Activated CD4-positive, alpha-beta T cell treated with anti-CD3 and anti-CD28 coated beads, Interleukin-2, amount 10 ng/mL, durations not matched to agents 24 days and 14 days (primary cell): ENCODE measurements around the gene AKAP8L. TPM values are rescaled to one million over a fixed set of nuclear protein-coding genes. Genes with fewer than 3 reads are reported as not detected.
"Not testable (repeated sequence)": the region's sequence is repeated elsewhere in the genome, so short reads cannot be mapped to it uniquely, and the experiment has no call there.

ENCODE experiments used
- DNase-seq: peaks from one replicate; pipeline ENCODE4 v3.0.0; 2022
- H3K27ac Mint-ChIP-seq: one replicate; pipeline ENCODE4 v1.8.0; 2022; ENCODE audit warnings: mild to moderate bottlenecking, mixed read lengths
- H3K27me3 Mint-ChIP-seq: one replicate; pipeline ENCODE4 v1.8.0; 2022; ENCODE audit warnings: mixed read lengths
- H3K36me3 Mint-ChIP-seq: one replicate; pipeline ENCODE4 v1.8.0; 2022; ENCODE audit warnings: low read depth, mild to moderate bottlenecking, mixed read lengths
- H3K4me1 Mint-ChIP-seq: one replicate; pipeline ENCODE4 v1.8.0; 2021; ENCODE audit warnings: mixed read lengths
- H3K4me3 Mint-ChIP-seq: one replicate; pipeline ENCODE4 v1.8.0; 2022; ENCODE audit warnings: mild to moderate bottlenecking, moderate library complexity, mixed read lengths
- H3K9me3 Mint-ChIP-seq: one replicate; pipeline ENCODE4 v1.8.0; 2021; ENCODE audit warnings: mixed read lengths
- intact Hi-C: fragments of 100-400 bp; cut with micrococcal nuclease; formaldehyde crosslinking; loops from one replicate; pipeline ENCODE4 v1.15.1; 2023
- total RNA-seq: library from RNA; stranded (reverse); gene quantifications from 2 replicates; pipeline ENCODE4 v1.2.3, GENCODE V29; 2022

Gene AKAP8L
- total RNA-seq, 1 donor from 2014 or later: 76.8 TPM

GRCh38 chr19:15402411-15403150 lies 16.2 kb downstream of the AKAP8L start:
- no peak overlapping the region for H3K4me3 Mint-ChIP-seq
- H3K27ac Mint-ChIP-seq: no peak overlapping the region
- H3K36me3 Mint-ChIP-seq: peaks cover 34% of the 10 kb centered on the region
- H3K4me1 Mint-ChIP-seq: peaks cover 8% of the 10 kb centered on the region
- intact Hi-C loops: no loop called here
- DNase-seq: no peak
- no peaks in the 10 kb centered on the region for H3K27me3 Mint-ChIP-seq
- no peaks in the 10 kb centered on the region for H3K9me3 Mint-ChIP-seq

GRCh38 chr19:15401397-15401710 lies 17.4 kb downstream of the AKAP8L start:
- intact Hi-C loops: no loop called here
- no peaks in the 10 kb centered on the region for H3K27me3 Mint-ChIP-seq
- peaks cover 46% of the 10 kb centered on the region for H3K36me3 Mint-ChIP-seq
- peaks cover 8% of the 10 kb centered on the region for H3K4me1 Mint-ChIP-seq
- no peak for DNase-seq
- no peak overlapping the region for H3K4me3 Mint-ChIP-seq
- H3K27ac Mint-ChIP-seq: no peak overlapping the region
- no peaks in the 10 kb centered on the region for H3K9me3 Mint-ChIP-seq

- no peaks in the 10 kb centered on the region for H3K27me3 Mint-ChIP-seq
- H3K4me1 Mint-ChIP-seq: peaks cover 6% of the 10 kb centered on the region
- peaks cover 47% of the 10 kb centered on the region for H3K36me3 Mint-ChIP-seq
- intact Hi-C loops: no loop called here
- DNase-seq: no peak
- H3K4me3 Mint-ChIP-seq: no peak overlapping the region
- H3K27ac Mint-ChIP-seq: no peak overlapping the region
- no peaks in the 10 kb centered on the region for H3K9me3 Mint-ChIP-seq
Measured at GRCh38 chr19:15400521-15401396, 18.0 kb downstream of the AKAP8L start.

- Mint-ChIP-seq H3K27ac (no peak overlapping the region), H3K4me1 (peaks cover 2% of the 10 kb centered on the region), H3K36me3 (peaks cover 49% of the 10 kb centered on the region), H3K4me3 (no peak overlapping the region), H3K27me3 (no peaks in the 10 kb centered on the region), H3K9me3 (no peaks in the 10 kb centered on the region)
- intact Hi-C loops: no loop called here
- no peak for DNase-seq
Measured at GRCh38 chr19:15399635-15400034, 19.2 kb downstream of the AKAP8L start.

- Mint-ChIP-seq H3K4me3 (no peak overlapping the region), H3K9me3 (no peaks in the 10 kb centered on the region), H3K4me1 (no peaks in the 10 kb centered on the region), H3K36me3 (peaks cover 48% of the 10 kb centered on the region), H3K27ac (no peak overlapping the region), H3K27me3 (no peaks in the 10 kb centered on the region)
- DNase-seq: no peak
- intact Hi-C loops: no loop called here
Measured at GRCh38 chr19:15399234-15399515, 19.6 kb downstream of the AKAP8L start.

- intact Hi-C loops: no loop called here
- H3K9me3 Mint-ChIP-seq: no peaks in the 10 kb centered on the region
- no peak for DNase-seq
- H3K4me1 Mint-ChIP-seq: no peaks in the 10 kb centered on the region
- peaks cover 53% of the 10 kb centered on the region for H3K36me3 Mint-ChIP-seq
- H3K27ac Mint-ChIP-seq: no peak overlapping the region
- H3K4me3 Mint-ChIP-seq: no peak overlapping the region
- no peaks in the 10 kb centered on the region for H3K27me3 Mint-ChIP-seq
Measured at GRCh38 chr19:15398501-15399233, 20.1 kb downstream of the AKAP8L start.

GRCh38 chr19:15397782-15398181 lies 21.0 kb downstream of the AKAP8L start:
- Mint-ChIP-seq H3K36me3 (peaks cover 54% of the 10 kb centered on the region), H3K9me3 (no peaks in the 10 kb centered on the region), H3K4me3 (no peak overlapping the region), H3K4me1 (no peaks in the 10 kb centered on the region), H3K27me3 (no peaks in the 10 kb centered on the region), H3K27ac (no peak overlapping the region)
- intact Hi-C loops: no loop called here
- no peak for DNase-seq

GRCh38 chr19:15397236-15397635 lies 21.6 kb downstream of the AKAP8L start:
- Mint-ChIP-seq H3K27me3 (no peaks in the 10 kb centered on the region), H3K4me1 (no peaks in the 10 kb centered on the region), H3K9me3 (no peaks in the 10 kb centered on the region), H3K36me3 (peaks cover 55% of the 10 kb centered on the region), H3K27ac (no peak overlapping the region), H3K4me3 (no peak overlapping the region)
- intact Hi-C loops: no loop called here
- DNase-seq: no peak

- Mint-ChIP-seq H3K4me3 (no peak overlapping the region), H3K4me1 (no peaks in the 10 kb centered on the region), H3K36me3 (peaks cover 55% of the 10 kb centered on the region), H3K9me3 (no peaks in the 10 kb centered on the region), H3K27ac (peak overlapping the region; percentile 2), H3K27me3 (no peaks in the 10 kb centered on the region)
- DNase-seq: no peak
- intact Hi-C loops: no loop called here
Measured at GRCh38 chr19:15396436-15396835, 22.4 kb downstream of the AKAP8L start.

GRCh38 chr19:15395251-15395650 lies 23.5 kb downstream of the AKAP8L start:
- DNase-seq, intact Hi-C loops, H3K27me3 Mint-ChIP-seq, H3K9me3 Mint-ChIP-seq, H3K4me3 Mint-ChIP-seq, H3K4me1 Mint-ChIP-seq: not testable (repeated sequence)
- Mint-ChIP-seq H3K36me3 (peaks cover 59% of the 10 kb centered on the region), H3K27ac (peak overlapping the region; percentile 70)

- no peak for DNase-seq
- intact Hi-C loops: no loop called here
- no peak overlapping the region for H3K4me3 Mint-ChIP-seq
- no peaks in the 10 kb centered on the region for H3K27me3 Mint-ChIP-seq
- no peaks in the 10 kb centered on the region for H3K4me1 Mint-ChIP-seq
- no peak overlapping the region for H3K27ac Mint-ChIP-seq
- peaks cover 59% of the 10 kb centered on the region for H3K36me3 Mint-ChIP-seq
- H3K9me3 Mint-ChIP-seq: no peaks in the 10 kb centered on the region
Measured at GRCh38 chr19:15394426-15394825, 24.4 kb downstream of the AKAP8L start.

- H3K36me3 Mint-ChIP-seq: peaks cover 61% of the 10 kb centered on the region
- H3K4me3 Mint-ChIP-seq: no peak overlapping the region
- no peak overlapping the region for H3K27ac Mint-ChIP-seq
- no peak for DNase-seq
- no peaks in the 10 kb centered on the region for H3K27me3 Mint-ChIP-seq
- H3K4me1 Mint-ChIP-seq: no peaks in the 10 kb centered on the region
- intact Hi-C loops: no loop called here
- no peaks in the 10 kb centered on the region for H3K9me3 Mint-ChIP-seq
Measured at GRCh38 chr19:15393963-15394362, 24.8 kb downstream of the AKAP8L start.

GRCh38 chr19:15390814-15391213 lies 28.0 kb downstream of the AKAP8L start:
- DNase-seq: no peak
- H3K27me3 Mint-ChIP-seq: no peaks in the 10 kb centered on the region
- no peak overlapping the region for H3K27ac Mint-ChIP-seq
- peaks cover 42% of the 10 kb centered on the region for H3K36me3 Mint-ChIP-seq
- no peak overlapping the region for H3K4me3 Mint-ChIP-seq
- H3K4me1 Mint-ChIP-seq: no peaks in the 10 kb centered on the region
- intact Hi-C loops: no loop called here
- H3K9me3 Mint-ChIP-seq: no peaks in the 10 kb centered on the region

- Mint-ChIP-seq H3K27me3 (peaks cover 2% of the 10 kb centered on the region), H3K4me1 (peaks cover 30% of the 10 kb centered on the region), H3K4me3 (peak overlapping the region; percentile 19), H3K36me3 (peaks cover 15% of the 10 kb centered on the region), H3K9me3 (no peaks in the 10 kb centered on the region), H3K27ac (peak overlapping the region; percentile 31)
- DNase-seq: no peak
- intact Hi-C loops: no loop called here
Measured at GRCh38 chr19:15381864-15382263, 36.9 kb downstream of the AKAP8L start.
